SW 1271 (cell line): ENCODE results near the gene RXRA.

Experiments
- DNase-seq, 2 experiments: peaks; one replicate each; lab custom pipeline; 2025; lab: John Stamatoyannopoulos, UW

RXRA gene

DNA sequence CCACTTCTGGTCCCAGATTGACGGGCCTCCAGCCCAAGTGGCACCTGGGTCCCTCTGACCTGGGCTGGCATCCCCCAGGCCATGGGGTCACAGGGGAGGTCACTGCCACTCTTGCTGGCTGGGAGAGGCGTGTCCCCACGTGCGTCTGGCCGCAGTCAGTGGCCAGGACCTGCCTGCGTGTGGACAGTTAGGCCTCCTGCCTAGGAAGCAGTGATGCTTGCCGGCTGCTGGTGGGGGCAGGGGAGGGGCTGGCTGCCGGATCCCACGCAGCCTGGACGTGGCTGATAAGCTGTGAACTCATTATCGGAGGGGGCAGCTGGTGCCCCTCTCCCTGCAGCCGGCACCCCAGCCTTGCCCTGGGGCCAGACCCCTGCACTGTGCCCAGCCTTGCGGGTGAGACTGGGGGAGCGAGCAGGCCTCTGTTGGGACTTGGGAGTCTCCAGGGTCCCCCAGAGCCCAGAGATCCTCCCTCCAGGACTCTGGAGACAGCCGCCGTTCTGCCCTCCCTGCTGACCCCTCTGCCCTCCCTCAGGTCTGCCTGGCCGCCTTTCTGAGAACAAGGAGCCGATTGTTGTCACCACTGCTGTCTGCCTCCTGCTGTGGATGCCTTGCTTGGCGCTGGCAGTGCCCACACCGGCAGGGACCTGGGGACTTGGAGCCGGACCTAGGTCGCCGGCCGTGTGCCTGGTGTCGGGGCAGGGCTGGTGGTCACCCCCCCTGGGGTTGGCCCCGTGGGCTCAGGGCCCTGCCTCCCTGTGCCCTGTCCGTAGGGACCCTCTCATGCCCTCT is 12.3 kb downstream of the RXRA start:
- no peak for DNase-seq

DNA sequence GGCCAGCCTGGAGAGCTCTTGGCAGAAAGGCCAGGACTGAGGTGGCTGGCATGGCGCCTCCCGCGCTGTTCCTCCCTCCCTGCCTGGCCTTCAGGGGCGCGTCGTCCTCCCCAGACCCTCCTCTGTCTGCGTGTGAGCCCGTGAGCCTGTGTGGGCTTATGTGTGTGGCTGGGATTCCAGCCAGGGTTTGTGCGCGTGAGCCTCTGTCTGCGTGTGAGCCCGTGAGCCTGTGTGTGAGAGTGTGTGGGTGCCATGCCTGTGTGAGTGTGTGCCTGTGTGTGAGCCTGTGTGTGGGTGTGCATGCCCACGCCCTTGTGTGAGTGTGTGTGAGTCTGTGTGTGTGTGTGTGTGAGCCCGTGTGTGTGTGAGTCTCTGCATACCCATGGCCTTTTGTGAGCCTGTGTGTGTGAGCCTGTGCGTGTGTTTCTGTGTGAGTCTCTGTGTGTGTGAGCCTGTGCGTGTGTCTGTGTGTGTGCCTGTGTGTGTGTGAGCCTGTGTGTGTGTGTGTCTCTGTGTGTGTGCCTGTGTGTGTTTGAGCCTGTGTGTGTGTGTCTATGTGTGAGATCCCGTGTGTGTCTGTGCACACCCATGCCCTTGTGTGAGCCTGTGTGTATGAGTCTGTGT is 13.0 kb downstream of the RXRA start:
- no peak for DNase-seq

DNA sequence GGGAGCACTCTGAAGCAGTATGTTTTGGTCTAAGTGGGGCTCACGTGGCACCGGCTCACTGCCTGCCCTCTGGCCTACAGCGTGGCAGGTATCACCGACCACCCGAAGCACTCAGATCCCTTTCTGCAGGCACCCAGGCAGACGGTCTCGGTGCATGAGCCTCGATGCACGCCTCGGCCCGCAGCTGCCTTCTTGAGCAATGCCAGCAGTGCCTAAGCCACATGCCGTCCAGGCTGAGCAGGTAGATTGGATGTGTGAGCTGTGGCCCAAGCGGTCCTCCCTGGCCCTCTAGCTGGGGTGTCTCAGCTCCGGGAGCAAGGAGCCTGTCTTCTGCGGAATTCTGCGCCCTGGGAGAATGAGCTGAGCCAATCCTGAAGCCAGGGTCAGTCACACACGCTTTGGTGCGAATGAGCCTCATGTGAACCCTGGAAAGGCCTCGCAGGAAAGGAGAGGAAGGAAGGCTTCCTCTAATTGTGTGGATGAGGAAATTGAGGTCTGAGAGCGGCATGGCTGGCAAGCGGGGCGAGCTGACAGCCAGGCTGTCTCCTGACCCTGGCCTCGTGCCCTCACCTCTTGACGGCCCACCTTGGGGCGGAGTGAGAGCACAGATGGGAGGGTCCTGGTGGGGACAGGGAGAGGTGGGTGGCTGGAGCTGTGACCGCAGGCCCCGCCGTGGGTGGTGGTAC is 14.4 kb downstream of the RXRA start:
- no peak for DNase-seq

DNA sequence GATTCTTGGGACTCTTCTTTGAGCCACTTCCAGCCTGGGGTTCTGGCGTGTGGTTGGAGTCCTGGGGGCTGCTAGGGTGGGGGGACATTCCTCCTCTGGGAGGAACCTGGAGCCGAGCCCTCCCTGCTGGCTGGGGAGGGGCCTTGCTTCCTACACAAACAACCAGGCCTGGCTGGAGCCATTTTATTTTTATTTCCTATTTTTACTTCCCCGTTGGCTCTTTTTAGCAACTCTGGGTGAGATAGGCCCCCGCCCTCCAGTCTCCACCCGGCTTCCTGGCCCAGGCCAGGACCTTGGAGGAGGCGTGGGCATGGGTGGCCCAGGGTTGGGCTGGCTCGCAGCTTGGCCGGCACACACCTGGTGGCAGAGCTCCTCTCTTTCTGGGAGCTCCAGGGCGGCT is 15.1 kb downstream of the RXRA start:
- DNase-seq: no peak

DNA sequence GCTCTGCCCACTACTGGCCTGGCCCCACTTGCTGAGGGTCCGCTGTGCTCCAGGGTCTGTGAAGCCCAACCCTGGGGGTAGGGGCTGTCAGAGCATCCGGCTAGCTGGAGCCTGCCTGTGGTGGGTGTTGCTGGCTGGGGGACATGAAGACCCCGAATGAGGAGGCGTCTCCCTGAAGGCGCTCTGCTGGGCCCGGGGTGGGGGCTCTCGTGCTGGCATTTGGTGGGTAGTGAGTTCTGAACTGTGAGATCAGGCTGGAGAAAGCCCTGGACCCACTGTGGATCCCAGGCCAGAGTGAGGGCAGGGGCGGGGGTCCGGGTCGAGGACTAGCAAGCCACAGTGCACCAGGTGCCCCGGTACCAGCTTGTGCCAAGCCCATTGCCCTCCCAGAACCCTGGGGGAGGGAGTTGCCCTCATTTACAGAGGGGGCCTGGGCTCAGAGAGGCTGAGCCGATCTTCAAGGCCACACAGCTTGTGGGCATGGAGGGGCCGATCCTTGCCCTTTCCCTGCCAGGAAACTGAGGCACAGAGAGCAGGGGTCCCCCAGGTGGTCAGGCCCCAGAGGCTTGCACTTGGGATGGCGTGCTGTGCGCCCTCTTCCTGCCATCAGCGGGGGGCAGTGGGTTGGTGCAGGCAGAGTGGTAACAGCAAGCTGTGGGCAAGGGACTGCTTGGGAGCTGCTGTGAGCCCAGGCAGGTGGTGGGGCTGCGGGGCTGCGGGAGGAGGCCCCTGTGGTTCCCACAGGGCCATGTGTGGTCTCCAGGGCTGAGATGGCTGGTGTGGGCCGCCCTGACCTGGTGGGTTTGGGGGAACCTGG is 15.9 kb downstream of the RXRA start:
- DNase-seq: no peak

GRCh38 chr9:134342746-134343115 is 16.5 kb downstream of the RXRA start:
- no peak for DNase-seq

- DNase-seq: no peak
These were observed 17.4 kb downstream of the RXRA start for GRCh38 chr9:134343637-134344036.

DNA sequence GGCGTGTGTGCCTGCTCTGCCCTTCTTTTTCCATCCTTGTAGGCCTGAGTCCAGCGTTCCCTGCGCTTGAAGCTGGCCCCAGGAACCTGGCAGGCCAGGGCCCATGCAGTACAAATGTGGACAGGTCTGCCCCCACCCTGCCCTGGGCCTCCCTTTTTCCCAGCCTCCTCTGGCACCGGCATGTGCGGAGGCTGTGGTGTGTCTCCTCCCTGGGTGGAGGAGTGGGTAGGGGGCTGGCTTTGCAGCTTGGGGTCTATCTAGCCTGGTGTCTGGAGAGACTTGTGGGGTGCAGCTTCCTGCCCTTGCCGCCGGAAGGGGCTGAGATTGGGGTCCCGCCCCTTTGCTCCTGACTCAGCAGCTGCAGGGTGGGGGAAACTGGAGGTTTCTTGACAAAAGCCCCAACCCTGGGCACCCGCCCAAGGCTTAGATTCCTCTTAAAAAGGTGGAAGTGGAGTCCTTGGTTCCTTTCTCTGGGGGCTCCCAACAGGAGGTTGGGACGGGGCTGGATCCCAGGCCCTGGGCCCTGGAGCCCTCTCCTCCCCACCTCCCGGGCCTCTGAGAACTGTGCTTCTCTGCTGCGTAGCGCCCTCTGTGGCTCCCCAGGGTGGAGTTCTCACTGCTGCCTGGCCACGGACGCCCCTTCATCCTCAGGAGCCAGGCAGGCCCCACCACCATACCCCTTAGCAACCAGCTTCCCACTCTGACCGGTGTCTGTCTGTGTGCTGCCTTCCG is 18.0 kb downstream of the RXRA start:
- DNase-seq: no peak

GRCh38 chr9:134344800-134345310 is 18.6 kb downstream of the RXRA start:
- DNase-seq: no peak

DNA sequence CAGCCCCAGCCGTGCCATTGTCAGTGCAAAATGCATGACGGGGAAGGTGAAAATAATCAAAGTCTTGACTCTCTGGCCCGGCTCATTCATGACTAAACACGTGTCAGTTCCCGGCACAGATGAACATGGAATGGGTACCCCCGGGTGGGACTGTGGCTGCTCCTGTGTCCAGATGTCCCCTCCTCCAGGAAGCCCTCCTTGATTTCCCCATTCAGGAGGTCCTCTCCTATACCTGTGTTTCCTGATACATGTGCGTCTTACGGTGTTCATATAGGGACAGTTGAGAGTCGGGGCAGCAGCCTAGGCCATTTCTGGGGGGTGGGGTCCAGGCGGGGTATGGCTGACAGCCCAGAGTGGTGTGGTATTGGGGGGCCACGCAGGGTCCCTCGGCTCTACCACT is 19.5 kb downstream of the RXRA start:
- DNase-seq: no peak

DNA sequence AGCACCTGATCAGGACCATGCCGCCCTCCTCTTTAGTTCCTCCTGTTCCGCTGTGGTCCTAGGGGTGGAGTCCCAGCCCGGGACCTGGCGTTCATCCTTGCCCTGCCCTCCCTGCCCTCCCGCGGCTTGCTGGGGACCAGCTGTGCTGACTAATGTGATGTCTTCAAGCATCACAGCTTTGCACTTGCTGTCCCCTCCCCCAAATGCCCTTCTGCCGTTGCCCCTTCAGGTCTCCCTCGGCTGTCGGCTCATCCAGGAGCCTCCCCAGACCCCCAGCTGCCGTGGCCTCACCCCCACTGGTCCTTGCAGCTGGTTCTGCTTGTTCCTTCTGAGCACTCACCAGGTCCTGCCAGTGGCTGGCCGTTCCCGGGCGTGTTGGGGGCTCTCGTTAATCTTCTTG is 19.9 kb downstream of the RXRA start:
- no peak for DNase-seq

- no peak for DNase-seq
These were observed 20.8 kb downstream of the RXRA start for GRCh38 chr9:134346840-134347583.

DNA sequence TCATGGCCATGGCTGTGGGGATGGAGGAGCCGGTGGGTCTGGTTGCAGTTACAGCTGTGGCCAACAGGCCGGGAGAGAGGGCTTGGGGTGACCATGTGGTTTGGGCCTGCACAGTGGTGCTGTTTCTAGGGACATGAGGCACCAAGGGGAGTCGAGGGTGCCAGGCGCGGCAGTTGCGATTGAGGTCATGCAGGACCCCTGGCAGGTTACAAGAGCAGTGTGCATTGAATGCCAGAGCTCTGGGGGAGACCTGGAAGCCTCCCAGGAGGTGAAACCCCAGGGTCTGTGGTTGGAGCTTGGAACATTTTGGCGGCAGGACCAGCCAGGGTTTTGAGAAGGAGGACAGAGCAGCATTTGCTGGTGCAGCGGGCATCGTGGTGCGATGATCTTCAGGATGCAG is 21.7 kb downstream of the RXRA start:
- DNase-seq: no peak

- no peak for DNase-seq
These were observed 22.3 kb downstream of the RXRA start for GRCh38 chr9:134348404-134349155.

DNA sequence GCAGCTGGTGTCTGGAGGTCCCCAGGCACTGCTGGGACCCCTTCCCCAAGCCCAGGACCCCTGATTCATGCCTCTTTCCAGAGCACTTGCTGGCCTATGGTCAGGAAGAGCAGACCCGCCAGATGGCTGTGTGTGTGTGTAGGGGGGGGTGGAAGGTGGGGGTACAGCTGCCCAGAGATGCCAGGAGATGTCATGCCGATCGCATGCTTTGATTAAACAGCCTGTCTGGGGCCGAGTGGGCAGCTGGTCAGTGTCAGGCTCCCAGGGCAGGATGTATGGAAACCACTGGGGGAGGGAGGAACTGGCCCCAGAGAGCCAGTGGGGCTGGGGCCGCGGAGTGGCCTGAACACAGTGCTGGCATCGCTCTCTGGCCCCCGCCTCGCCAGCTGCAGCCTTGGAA is 23.7 kb downstream of the RXRA start:
- DNase-seq: no peak

GRCh38 chr9:134350416-134350994 is 24.2 kb downstream of the RXRA start:
- DNase-seq: no peak

- DNase-seq: no peak
These were observed 25.4 kb downstream of the RXRA start for GRCh38 chr9:134351606-134352176.

- no peak for DNase-seq
These were observed 26.1 kb downstream of the RXRA start for GRCh38 chr9:134352247-134352933.

DNA sequence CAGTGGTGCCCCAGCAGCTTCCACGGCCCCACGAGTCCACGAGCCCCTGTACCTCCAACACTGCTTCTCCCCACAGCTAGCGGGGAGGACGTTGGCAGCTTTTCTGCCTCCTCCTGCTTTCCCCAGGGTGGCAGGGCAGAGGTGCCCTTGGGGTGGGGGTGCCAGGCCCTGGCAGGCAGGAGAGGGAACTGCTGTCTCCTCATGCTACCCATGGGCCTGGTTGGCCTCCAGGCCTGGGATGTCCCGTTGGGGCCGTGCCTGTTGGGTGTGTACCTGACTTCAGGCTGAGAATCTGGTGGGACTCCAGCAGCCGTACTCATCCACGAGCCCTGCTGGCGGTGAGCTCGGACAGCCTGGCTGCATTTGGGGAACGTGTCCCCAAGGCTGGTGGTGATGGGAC is 27.3 kb downstream of the RXRA start:
- DNase-seq: no peak
